ENCODE measurements around the gene CDK13.
"Not testable (repeated sequence)": the region's sequence is repeated elsewhere in the genome, so short reads cannot be mapped to it uniquely, and the experiment has no call there.

CDK13 gene

DNA sequence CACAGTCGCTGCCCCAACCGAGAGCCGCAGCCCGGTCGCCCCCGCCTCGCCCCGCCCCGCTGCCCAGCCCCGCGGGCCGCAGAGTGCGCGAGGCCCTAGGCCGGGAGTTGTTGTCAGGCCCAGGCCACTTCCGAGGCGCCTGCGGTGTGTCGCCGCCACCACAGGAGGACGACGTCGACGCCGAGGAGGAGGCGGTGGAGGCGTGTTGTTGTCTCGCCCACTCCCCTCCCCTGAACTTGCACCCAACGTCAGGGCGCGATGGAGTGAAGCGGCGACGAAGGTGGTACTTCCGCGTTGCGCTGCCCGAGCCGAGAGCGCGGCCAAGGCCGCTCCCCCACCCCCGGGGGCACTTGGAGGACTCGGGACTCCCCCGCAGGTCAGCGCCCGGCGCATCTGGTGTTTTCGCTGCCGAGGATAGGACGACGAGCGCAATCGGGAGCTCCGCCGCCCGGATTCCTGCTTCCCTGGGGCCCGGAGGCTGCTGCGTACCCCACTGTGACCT, at the start of gene CDK13:
Gene CDK13 (plus strand): TSS at position 286 of the 502 bp plus-strand sequence. CDS start 386 bp downstream, outside the sequence.
- DNase-seq = peak; percentile 67

DNA sequence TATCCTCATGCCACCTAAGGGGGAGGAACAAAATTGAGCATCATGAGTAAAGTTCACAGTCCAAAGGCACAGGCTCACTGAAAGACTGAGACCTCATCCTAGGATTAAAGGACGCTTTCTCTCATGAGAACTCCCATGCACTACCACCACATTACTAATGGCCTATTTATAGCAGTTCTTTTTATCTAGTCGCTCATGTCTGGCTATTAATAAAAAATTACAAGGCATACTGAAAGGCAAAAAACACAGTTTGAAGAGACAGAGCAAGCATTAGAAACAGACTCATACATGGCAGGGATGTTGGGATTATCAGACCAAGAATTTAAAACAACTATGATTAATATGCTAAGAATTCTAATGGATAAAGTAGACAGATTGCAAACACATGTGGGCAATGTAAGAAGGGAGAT, 46.0 kb upstream of the CDK13 start:
- no peak for DNase-seq

DNA sequence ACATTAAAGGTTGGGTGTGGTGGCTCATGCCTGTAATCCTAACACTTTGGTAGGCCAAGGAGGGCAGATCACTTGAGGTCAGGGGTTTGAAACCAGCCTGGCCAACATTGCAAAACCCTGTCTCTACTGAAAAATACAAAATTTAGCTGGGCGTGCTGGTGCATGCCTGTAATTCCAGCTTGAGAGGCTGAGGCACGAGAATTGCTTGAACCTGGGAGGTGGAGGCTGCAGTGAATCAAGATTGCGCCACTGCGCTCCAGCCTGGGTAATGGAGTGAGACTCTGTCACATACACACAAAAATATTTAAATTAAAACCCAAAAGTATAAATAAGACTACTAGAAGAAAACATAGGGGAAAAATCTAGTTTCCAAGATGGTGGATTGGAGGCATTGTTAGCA, 41.9 kb upstream of the CDK13 start:
- no peak for DNase-seq

DNA sequence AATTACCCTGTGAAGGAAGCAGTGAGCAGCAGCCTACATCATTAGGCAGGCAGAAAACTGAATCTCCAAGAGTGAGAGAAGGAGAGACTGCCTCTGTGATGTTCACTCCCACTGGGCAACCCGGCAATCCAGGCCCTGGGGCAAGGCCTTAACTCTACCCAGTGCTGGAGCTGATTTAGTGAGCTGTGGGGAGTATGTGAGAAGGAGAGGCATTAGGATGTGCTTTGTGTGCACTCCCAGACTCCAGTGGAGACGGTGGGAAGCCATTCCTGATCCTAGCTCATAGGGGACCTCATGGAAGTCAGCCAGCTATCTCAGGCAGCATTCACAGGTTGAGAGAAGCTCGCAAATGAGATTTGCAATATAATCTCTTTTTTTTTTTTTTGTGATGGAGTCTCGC, 41.1 kb upstream of the CDK13 start:
- no peak for DNase-seq

DNA sequence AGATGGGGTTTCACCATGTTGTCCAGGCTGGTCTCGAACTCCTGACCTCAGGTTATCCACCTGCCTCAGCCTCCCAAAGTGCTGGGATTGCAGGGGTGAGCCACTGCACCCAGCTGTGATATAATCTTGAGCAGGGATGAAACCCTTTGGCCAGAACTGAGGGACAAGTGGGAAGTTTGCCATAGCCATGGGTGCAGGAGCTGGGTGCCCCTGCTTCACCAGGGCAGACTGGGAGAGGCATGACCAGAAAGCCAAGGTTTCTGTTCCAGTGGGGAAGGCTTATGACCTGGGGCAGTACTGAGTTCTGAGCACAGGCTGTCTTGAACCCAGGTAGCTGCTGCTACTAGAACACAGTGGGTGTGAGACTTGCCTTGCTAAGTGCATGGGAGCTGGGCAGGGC, 40.5 kb upstream of the CDK13 start:
- DNase-seq = no peak

DNA sequence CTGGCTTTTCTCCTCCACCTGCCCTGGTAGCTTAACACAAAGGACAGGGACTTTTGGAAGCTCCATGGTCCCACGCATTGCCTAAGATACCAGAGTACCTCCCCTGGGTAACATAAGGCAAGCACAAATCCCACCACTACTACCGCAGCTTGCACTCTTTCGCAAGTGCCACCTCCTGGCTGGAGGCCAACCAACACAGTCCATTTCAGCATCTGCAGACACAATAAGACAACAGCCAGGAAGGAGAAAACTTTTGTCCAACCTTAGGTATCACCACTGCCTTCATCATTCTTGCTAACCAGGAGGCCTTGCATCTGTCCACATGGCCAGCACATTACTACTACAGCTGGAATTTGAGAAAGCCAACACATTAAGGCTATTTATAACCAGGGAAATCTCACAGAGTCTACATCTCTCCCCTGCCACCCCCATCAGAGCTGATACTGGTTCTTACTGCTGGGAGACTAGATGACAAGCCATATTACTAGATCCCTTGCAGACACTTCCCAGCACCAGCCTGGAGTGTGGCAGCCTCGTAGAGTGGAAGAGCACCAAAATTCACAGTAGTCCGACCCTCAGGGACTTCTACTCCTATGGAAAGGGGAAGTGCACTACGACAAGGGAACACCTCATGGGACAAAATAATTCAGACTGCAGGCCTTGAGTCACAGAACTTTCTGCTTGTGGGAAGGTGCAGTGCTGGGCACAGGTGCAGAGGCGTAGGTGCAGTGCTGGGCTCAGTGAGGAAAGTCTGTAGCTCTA, 39.8 kb upstream of the CDK13 start:
- DNase-seq = peak; percentile 3

DNA sequence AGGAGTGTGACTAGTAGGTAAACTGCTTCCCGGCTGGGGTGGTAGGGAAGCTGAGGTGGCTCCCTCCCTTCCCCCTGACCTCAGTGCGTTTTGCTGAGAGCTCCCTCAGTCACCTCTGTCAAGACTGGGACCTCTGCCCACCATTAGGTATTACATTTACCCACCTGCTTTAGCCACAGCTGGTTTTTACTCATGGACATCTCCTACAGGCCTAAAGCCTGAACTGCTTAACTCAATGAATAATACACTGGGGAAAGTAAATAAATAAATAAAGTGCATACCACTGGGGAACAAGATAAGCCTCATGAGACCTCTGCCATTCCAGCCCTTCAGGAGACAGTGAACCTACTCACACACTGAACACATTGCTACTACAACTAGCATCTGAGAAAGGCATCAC, 38.9 kb upstream of the CDK13 start:
- DNase-seq = no peak

DNA sequence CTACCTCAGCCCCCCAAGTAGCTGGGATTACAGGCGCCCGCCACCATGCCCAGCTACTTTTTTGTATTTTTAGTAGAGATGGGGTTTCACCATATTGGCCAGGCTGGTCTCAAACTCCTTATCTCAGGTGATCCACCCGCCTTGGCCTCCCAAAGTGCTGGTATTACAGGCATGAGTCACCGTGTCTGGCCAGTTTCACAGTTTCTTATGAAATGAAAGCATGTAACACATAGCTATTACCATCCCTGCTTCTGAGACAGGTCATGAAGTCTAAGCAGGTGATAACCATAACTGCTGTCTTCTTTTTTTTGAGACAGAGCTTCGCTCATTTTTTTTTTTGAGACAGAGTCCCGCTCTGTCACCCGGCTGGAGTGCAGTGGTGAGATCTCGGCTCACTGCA, 34.2 kb upstream of the CDK13 start:
- not testable (repeated sequence) for DNase-seq

DNA sequence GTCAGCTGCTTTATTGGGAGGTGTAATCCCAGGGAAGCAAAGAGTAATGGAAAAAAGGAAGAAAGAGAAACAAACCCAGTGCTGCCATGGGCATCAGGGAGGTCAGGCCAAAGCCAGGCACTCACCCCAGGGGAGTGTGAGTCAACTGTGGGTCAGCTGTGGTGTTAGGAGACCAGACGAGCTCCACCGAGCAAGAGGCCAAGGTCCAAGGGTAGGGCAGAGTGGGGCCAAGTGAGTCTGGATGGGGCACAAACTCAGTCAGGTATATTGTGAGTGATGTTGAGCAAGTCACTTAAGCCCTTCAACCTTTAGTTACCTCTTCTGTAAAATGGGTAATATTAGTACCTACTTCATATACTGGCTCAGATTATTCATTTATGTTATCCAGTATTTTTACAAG, 30.4 kb upstream of the CDK13 start:
- DNase-seq = no peak

DNA sequence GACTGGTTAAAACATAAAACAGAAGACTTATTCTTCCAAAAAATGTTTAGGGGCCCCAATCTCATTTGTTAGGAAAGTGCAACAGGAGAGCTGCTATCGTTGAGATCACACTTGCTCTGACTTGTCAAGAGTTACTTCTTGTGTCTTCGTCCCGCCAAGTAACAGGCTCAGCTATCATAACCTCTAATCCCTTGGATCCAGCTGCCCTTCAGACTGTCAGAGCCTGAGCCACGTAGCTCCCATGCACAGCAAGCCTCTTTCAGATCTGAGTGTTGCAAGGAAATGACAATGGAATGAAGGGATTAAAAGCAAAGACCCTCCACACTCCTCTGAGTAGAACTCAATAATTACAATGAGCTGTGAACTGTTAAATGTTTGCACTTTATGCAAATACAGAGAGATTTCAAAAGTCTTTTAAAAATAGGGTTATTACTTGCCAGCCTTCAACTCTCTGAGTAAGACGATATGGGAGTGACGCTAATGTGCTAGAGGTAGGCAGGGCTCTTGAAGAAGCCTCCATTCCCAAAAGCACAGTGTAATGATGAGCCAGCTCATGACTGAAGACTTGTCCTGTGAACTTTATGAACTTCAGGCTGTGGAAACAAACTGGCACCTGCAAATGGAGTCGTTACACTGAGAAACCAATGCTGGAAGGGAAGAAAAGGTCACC, 28.4 kb upstream of the CDK13 start:
- DNase-seq = no peak

DNA sequence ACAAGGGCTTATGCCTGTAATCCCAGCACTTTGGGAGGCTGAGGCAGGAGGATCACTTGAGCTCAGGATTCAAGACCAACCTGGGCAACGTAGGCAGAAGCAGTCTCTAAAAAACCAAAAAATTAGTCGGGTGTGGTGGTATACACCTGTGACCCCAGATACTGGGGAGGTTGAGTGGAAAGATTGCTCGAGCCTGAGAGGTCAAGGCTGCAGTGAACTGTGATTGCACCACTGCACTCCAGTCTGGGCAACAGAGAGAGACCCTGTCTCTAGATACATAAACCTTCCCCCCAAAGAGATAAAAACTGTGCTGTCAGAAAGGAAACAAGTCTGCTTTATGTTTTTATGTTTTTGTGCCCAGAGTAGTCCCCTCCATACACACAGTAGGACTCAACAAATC, 27.5 kb upstream of the CDK13 start:
- DNase-seq = no peak

DNA sequence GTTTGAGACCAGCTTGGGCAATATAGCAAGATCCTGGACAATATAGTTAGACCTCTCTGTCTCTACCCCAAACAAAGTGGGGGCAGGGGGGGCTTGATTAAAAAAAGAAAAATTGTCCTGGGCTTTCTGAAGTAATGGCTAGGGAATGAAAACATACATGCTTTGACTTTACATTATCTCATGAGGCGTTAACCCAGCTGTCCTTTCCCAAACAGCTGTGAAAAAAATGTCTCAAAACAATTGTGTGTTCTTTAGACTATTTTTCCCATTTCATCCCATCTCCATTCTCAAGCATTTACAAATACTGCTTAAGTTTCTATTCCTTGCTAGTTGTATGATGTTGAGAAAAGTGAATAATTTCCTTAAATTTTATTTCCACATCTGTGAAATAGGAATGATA, 27.0 kb upstream of the CDK13 start:
- no peak for DNase-seq

DNA sequence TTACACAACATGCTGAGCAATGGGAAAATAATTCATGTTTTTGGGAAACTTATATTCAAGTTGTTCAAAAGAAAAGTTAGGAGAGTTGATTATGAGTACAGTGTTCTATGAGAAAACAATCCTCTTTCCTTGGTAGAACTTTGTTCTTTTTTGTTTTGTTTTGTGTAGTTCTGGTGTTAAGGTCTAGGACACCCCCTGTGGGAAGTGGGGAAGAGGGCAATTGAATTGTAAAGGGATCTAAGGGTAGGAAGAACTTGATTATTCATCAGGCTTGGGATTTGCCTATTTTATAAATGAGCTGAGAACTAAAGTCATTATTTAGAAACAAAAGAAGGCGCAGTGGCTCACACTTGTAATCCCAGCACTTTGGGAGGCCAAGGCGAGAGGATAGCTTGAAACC, 25.9 kb upstream of the CDK13 start:
- DNase-seq = no peak

DNA sequence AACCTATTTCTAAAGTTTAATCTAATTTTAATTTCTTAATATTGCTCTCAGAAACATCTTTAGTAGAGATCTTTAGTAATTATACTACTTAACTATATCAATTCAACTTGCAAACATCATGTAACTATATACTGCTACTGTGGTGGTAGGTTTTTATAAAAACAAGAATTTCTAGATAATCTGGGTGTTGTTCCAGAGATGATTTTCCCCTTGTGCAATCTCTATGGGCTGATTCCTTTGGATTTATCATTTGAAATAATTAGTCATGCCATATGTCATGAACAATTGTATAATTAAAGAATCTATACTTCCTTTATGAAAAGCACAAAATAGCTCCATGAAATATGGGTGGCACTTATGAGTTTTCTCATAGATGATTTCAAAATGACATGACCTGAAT, 23.9 kb upstream of the CDK13 start:
- no peak for DNase-seq

DNA sequence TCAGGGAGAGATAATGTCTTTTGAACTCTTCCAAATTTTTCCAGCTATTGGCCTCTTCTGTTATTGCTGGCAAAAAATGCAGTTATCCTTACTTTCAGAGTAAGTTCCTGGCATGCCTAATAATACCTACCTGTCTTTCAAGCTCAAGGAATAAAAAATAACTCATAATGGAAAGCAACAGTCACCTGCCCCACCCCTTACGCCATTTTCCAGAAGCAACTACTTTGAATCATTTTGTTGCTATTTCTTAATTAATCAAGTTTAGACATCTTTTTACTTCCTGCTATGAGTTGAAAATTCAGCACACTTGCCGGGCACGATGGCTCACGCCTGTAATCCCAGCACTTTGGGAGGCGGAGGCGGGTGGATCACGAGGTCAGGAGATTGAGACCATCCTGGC, 23.0 kb upstream of the CDK13 start:
- DNase-seq = no peak

DNA sequence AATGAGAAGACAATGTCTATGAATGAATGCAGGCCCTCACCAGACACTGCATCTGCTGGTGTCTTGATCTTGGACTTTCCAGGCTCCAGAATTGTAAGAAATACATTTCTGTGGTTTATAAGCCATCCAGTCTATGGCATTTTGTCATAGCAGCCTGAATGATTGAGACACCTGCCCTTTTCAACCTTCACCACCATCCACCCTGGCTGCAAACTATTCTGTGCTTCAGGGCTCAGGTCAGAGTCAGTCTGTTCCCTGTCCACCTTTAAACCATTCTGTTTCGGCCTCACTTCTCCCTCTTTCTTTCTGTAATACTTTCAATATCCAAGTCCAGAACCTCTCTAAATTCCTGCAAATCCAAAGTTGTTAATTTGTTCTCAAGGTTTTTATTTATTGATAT, 15.9 kb upstream of the CDK13 start:
- no peak for DNase-seq

DNA sequence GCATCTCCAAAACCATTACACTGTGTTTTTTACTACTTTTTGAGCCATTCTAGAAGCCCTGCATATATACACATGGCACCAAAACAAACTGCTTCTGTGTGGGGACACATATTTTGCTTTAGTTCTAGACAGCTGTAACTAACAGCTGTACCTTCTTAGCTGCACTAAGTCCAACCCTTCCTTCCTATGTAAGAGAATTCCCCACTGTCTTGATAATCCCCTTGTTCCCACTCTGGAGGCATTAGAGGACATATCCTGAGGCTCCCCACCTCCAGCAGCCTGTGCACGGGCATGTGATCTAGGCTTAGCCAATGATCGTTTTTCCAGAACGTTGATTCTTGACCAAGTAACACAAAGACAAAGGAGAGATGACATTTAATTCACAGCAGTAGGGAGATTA, 13.3 kb upstream of the CDK13 start:
- DNase-seq = no peak

DNA sequence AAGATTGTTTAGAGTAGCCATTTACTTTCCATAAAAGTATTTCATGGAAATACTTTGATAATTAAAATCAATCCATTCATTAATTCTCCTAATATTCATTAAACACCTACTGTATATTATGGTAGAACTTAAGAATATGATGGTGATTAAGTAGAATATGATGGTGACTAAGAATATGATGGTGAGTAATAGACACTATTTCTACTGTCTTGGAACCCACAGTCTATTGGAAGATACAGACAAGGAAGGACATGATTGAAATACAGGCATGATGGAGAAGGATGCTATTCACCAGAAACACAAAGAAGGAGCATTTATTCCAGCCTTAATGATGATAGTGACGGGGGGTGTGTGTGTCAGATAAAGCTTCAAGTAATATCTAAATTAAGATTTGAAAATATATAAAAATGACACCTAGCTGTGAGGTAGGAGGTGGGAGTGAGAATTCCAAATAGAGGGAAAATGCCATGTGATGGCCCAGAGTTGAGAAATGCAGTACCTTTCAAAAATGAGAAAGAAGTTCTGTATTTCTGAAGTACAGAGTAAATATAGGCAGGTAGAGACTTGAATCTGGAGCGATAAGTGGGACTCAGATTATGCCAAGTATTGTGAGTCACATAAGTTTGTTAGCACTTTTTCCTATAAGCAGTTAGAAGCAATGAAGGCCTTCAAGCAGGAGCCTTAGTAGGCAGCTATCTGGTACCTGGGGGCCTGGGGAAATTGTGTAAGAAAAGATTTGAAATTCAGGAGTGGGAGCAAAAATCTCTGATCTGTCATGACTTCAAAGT, 12.5 kb upstream of the CDK13 start:
- DNase-seq = no peak

DNA sequence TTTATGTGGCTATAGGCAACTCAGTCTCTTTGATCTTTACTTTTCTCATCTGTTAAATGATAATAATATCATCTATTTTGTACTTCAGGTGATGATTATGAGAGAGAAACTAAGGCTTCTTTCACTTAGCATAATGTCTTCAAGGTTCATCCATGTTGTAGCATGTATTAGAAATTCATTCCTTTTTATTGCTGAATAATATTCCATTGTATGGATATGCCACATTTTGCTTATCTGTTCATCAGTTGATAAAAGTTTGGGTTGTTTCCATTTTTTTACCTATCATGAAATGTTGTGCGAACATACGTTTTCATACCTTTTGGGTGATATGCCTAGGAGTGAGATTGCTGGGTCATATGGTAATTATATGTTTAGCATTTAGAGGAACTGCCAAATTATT, 7.2 kb upstream of the CDK13 start:
- no peak for DNase-seq

DNA sequence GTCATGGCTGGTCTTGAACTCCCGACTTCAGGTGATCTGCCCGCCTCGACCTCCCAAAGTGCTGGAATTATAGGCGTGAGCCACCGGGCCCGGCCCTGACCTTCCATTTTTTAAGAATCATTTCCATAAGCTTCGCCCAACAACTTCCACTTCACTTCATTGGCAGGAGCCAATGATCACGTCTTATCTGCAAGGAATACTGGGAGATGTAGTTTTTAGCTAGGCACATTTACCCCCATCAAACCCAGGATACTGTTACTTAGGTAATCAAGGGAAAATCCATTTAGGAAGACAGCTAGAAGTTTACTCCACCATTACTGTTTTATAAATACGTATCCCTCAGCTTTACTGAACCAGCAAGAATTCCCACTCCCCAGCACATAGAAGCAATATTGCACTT, 3.4 kb upstream of the CDK13 start:
- DNase-seq = no peak

DNA sequence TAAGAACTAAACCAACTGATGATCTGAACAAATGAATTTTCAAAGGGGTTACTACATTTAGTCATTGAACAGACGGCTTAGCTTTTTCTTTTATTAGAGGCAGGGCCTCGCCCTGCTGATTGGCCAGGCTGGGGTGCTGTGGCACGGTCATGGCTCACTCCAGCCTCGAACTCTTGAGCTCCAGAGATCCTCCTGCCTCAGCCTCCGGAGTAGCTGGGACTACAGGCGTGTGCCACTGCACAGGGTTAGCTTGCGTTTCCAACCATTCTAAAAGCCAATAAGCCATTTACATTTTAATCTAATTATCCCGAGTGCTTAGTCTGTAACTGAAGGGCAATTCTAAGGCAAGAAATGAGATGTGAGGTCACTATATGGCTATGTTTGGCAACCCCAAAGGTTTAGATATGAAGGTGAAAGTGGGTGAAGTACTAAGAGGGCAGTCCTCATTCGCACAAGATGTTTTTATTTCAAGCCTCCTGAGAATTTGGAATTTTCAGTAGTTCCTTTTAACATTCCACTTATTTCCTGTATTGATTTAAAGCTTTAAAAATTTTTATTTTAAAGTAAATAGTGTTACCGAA, 1.6 kb upstream of the CDK13 start:
- peak; percentile 30 for DNase-seq

DNA sequence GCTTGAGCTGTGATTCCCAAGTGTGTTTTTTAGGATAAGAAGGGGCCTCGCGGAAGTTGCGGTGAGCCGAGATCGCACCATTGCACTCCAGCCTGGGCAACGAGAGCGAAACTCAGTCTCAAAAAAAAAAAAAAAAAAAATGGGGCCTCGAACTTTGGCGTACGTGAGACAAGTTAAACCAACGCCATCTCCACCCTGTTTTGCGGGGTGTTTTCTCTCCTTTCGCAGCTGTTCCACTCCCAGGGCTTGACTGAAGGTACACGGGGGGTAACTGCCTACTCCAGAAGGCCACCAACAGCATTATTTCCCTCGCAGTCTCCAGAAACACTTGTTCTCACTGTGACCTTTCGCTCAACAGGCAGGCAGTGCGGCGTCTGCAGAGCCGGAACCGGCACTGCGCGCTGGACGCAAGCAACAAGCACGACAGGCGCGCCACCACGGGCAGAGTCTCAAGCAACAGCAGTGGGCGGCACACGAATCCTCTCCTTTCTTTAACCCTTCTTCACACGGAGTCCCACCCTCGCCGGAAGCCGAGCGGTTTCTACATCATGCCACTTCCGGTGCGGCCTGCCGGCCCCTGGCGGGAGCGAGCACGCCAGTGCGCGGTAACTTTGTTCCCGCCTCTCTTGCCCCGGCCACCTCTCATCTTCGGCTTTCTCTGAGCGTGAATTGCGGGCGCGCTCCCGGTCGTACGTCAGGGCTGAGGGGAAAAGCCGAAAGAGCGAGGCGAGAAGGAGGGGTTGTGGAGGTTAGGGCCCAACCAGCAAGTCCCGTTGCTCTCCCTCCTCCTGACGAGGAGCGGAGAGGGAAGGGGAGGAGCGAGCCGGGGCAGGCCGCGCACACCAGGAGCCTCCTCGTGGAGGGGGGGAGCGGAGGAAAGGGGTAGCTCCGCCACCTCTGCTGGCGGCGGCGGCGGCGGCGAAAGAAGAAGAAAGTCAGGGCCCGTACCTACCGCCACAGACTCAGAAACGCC, 814 bp upstream of the CDK13 start:
- peak; percentile 99 for DNase-seq
